Activated CD4-positive, alpha-beta T cell treated with anti-CD3 and anti-CD28 coated beads, Interleukin-2, amount 50 U/mL, for 1 hour (primary cell): ENCODE measurements around the gene SIRPG.

Experiments used
- DNase-seq: peaks from one replicate; pipeline ENCODE4 v3.0.0-alpha.2; 2020

Gene SIRPG

DNA sequence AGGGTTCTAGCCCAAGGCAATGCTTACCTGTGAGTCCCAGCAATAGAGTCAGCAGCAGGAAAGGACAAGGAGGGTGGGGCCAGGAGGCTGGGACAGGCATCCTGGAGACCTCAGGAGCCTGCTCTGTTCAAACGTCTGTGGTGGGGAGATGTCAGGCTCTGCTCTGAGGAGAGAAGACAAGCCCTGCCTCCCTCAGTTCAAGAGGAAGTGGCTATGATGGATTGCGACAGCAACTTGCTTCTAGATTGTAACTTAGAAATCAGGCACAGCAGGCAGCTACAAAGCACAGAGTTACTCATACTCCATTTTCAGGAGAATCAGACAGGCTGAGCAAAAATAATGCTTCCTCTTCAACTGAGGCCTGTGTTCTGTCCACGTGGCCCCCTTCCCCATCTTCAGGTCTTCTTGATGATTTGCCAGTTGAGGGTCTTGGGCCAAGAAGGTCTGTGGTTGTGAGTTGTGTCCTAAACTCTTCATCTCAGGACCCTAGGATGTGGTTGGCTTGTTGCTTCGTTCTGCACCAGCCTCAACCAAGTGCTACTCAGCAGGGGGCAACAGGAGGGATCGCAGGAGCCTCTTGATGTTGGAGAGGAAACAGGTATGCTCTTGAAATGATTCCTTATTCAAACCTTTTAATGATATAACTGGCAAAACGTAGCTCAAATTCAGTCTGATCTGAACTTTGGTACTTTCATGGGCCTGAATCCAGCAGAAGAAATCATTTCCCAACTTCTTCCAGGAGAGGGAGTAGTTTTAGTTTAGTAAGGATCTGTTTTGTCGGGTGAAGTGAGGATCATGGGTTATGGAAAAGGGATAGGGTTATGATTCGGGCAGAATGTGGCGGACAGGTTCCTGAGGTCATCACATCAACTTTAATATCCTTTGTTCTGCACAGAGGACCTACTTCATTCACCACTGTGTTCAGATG is 68.8 kb downstream of the SIRPG start:
- DNase-seq, result no peak

DNA sequence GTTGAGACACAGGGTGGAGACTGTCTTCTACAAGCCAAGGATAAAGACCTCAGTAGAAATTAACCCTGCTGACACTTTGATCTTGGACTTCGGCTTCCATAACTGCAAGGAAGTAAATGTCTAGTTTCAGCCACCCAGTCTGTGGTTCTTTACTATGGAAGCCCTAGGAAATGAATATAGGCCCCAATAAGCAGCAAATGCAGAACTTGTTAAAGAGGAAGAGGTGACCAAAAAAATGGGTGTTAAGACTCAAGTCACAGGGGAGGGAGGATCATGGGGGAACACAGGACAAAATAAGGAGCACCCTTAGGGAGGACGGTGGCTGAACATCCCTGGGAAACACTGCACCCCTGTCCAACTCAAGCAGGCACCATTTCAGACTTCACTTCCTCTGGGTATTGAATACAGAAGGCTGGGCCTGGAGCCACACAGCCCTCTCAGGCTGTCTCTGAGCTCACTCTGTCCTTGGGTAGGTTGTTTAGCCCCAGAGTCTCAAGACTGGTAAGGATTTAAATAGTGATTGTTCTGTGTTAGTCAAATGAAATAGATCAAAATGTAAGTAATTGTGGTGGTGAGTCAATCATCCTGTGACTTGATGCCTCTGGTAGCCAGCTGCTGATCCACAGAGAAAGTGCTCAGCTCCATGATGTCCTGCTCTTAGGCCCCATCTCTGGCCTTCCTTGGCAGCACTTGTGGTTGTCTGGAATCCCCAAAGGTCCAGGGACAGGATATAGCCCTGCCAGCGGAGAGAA is 69.6 kb downstream of the SIRPG start:
- no peak for DNase-seq

DNA sequence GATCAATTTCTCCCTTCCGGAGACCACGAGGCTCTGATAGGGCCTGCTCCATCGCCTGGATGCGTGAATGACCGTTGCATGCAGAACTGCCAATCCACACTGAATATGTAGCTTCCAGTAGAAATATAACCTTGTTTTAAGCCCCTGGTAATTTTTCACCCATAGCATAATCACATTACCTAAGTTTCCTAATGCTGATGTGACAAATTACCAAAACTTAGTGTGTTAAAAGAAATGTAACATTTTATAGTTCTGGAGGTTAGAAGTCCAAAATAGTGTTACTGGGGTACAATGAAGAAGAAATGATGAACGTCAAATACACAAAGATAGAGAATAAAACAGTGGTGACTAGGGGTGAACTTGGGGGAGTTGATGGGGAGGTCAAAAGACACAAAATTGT is 78.1 kb downstream of the SIRPG start:
- no peak for DNase-seq
